ENCODE results near the gene VAPB. TPM values are rescaled to one million over a fixed set of nuclear protein-coding genes. Genes with fewer than 3 reads are reported as not detected.

The VAPB gene
- total RNA-seq, 1 experiment from 2014 or later: 46.6 TPM

GRCh38 chr20:58498470-58499068, 109.5 kb downstream of the VAPB start:
- ATAC-seq: no peak
- Mint-ChIP-seq H3K27ac (no peak overlapping the region), H3K4me3 (no peak overlapping the region), H3K27me3 (ENCODE audit: low read depth) (peaks cover 9% of the 10 kb centered on the region), H3K9me3 (peaks cover 42% of the 10 kb centered on the region), H3K4me1 (no peaks in the 10 kb centered on the region), H3K36me3 (peaks cover 7% of the 10 kb centered on the region)
- POLR2A ChIA-PET: no interaction called here
- TF ChIP-seq NFYB (CRISPR knock-in tag; conservative IDR thresholded peaks at IDR 0.05; ENCODE audit: low read depth): no peak
- TF ChIP-seq GTF2I (CRISPR knock-in tag; conservative IDR thresholded peaks at IDR 0.05): no peak
- no peak for TF ChIP-seq E2F5 (CRISPR knock-in tag; IDR thresholded peaks at IDR 0.05)
- TF ChIP-seq MXD4 (CRISPR knock-in tag; IDR thresholded peaks at IDR 0.05; ENCODE audit: borderline replicate concordance): no peak
- no peak for TF ChIP-seq ZBTB21 (CRISPR knock-in tag; IDR thresholded peaks at IDR 0.05; ENCODE audit: borderline replicate concordance)
- TF ChIP-seq STAT6 (CRISPR knock-in tag; conservative IDR thresholded peaks at IDR 0.05; ENCODE audit: low read depth): no peak
- TF ChIP-seq E2F4 (CRISPR knock-in tag; IDR thresholded peaks at IDR 0.05; ENCODE audit: borderline replicate concordance, low read depth): no peak
- no peak for TF ChIP-seq ZNF219 (CRISPR knock-in tag; IDR thresholded peaks at IDR 0.05; ENCODE audit: borderline replicate concordance)
- TF ChIP-seq IRF1 (CRISPR knock-in tag; IDR thresholded peaks at IDR 0.05): no peak
- no peak for TF ChIP-seq ZNF121 (CRISPR knock-in tag; IDR thresholded peaks at IDR 0.05)
- no peak for TF ChIP-seq IRF2 (CRISPR knock-in tag; IDR thresholded peaks at IDR 0.05; ENCODE audit: borderline replicate concordance, low read depth)
- TF ChIP-seq ATF3 (CRISPR knock-in tag; conservative IDR thresholded peaks at IDR 0.05): no peak
- TF ChIP-seq ATF6 (CRISPR knock-in tag; IDR thresholded peaks at IDR 0.05): no peak
- CTCF ChIA-PET: interaction anchor here (2.7 kb wide), 1 partner anchor 17 kb away, joined by 8 read pairs; no protein-coding TSS in a partner anchor
- DNase-seq (ENCODE audit: low spot score): no peak

GRCh38 chr20:58500256-58500655, 111.2 kb downstream of the VAPB start:
- DNase-seq (ENCODE audit: low spot score): no peak
- Mint-ChIP-seq H3K4me3 (no peak overlapping the region), H3K27ac (no peak overlapping the region), H3K4me1 (no peaks in the 10 kb centered on the region), H3K9me3 (peaks cover 55% of the 10 kb centered on the region), H3K27me3 (ENCODE audit: low read depth) (peaks cover 16% of the 10 kb centered on the region), H3K36me3 (peaks cover 14% of the 10 kb centered on the region)
- ChIA-PET CTCF (no interaction called here), POLR2A (interaction anchor here (1.2 kb wide), 1 partner anchor 11 kb away, joined by 3 read pairs; no protein-coding TSS in a partner anchor)
- no peak for ATAC-seq
- TF ChIP-seq E2F5 (CRISPR knock-in tag; IDR thresholded peaks at IDR 0.05): no peak

Other genes starting within 250 kb of the VAPB start
- not detected in 3 replicates for gene ANKRD60, start 160.6 kb upstream of the VAPB start, total RNA-seq (2021)
- gene RAB22A, start 79.5 kb upstream of the VAPB start, total RNA-seq (2021): 5.7 to 6.6 TPM (median 6.0 TPM) in 3 replicates
- 2.4 to 3.2 TPM (median 2.5 TPM) in 3 replicates for gene APCDD1L, start 126.2 kb downstream of the VAPB start, total RNA-seq (2021)

Data from WTC11 (cell line).